Hepatocyte (in vitro differentiated cells): ENCODE results near the gene GPR161. TPM values are rescaled to one million over a fixed set of nuclear protein-coding genes. Genes with fewer than 3 reads are reported as not detected.

Experiments used
- DNase-seq: peaks from one replicate; pipeline ENCODE4 v3.0.0-alpha.2; 2016; ENCODE audit warnings: low spot score
- H2AFZ ChIP-seq: fragments of 200-600 bp; sonication (generic); 2 replicates; pipeline ENCODE4 v1.6.0; 2016; ENCODE audit warnings: antibody characterized with exemption, mild to moderate bottlenecking
- H3K27ac ChIP-seq: fragments of 200-600 bp; sonication (generic); 2 replicates; pipeline ENCODE4 v1.5.1; 2016; ENCODE audit warnings: mild to moderate bottlenecking
- H3K27me3 ChIP-seq: fragments of 200-600 bp; sonication (generic); 2 replicates; pipeline ENCODE4 v1.6.1; 2016
- H3K36me3 ChIP-seq: fragments of 200-600 bp; sonication (generic); replicated peaks from 2 replicates; pipeline ENCODE4 v1.5.1; 2016; ENCODE audit warnings: low read depth; ENCODE audit not compliant: insufficient read depth
- H3K4me1 ChIP-seq: fragments of 200-600 bp; sonication (generic); 2 replicates; pipeline ENCODE4 v1.5.1; 2016; ENCODE audit warnings: mild to moderate bottlenecking, moderate library complexity; ENCODE audit not compliant: insufficient read depth
- H3K4me2 ChIP-seq: fragments of 200-600 bp; sonication (generic); 2 replicates; pipeline ENCODE4 v1.6.0; 2016
- H3K4me3 ChIP-seq: fragments of 200-600 bp; sonication (generic); 2 replicates; pipeline ENCODE4 v1.5.1; 2016; ENCODE audit warnings: mild to moderate bottlenecking
- H3K79me2 ChIP-seq: fragments of 200-600 bp; sonication (generic); 2 replicates; pipeline ENCODE4 v1.6.0; 2017; ENCODE audit warnings: mild to moderate bottlenecking
- H3K9me2 ChIP-seq: fragments of 200-600 bp; sonication (generic); replicated peaks from 2 replicates; pipeline ENCODE4 v1.6.0; 2017; ENCODE audit warnings: mild to moderate bottlenecking; ENCODE audit not compliant: insufficient read depth
- H3K9me3 ChIP-seq: fragments of 200-600 bp; sonication (generic); 2 replicates; pipeline ENCODE4 v1.5.1; 2016; ENCODE audit warnings: low read depth, mild to moderate bottlenecking
- H4K20me1 ChIP-seq: fragments of 200-600 bp; sonication (generic); 2 replicates; pipeline ENCODE4 v1.6.0; 2016; ENCODE audit warnings: mild to moderate bottlenecking; ENCODE audit not compliant: insufficient read depth, poor library complexity, severe bottlenecking
- CTCF ChIP-seq: fragments of 200-600 bp; sonication (generic); IDR thresholded peaks from 2 replicates; pipeline ENCODE4 v1.5.1; 2016; ENCODE audit warnings: antibody characterized with exemption, mild to moderate bottlenecking; ENCODE audit not compliant: poor library complexity
- EZH2 ChIP-seq: fragments of 200-600 bp; sonication (generic); IDR thresholded peaks from 2 replicates; pipeline ENCODE4 v1.6.1; 2016; ENCODE audit warnings: antibody characterized with exemption, mild to moderate bottlenecking, borderline replicate concordance
- EZH2phosphoT487 ChIP-seq: fragments of 200-600 bp; sonication (generic); IDR thresholded peaks from one replicate; pipeline ENCODE4 v1.6.1; 2018; ENCODE audit warnings: antibody characterized with exemption, mild to moderate bottlenecking, low read depth, moderate library complexity; ENCODE audit not compliant: unreplicated experiment, severe bottlenecking
- WGBS: methylation state at CpG from one replicate; pipeline ENCODE4 v1.1.6; 2016; ENCODE audit warnings: low lambda C conversion rate; ENCODE audit errors: missing lambda C conversion rate; 5-methylcytosine and 5-hydroxymethylcytosine counted together
- polyA plus RNA-seq: library from polyadenylated mRNA; unstranded; fragments of >200 nt; fragmentation: Nextera tagmentation; extraction: Ambion mirVana; gene quantifications from 2 replicates; pipeline ENCODE4 v1.2.1, GENCODE V29; 2016
- total RNA-seq: library from RNA; depleted of rRNA; stranded (reverse); fragments of >200 nt; gene quantifications from 2 replicates; pipeline ENCODE4 v1.2.3, GENCODE V29; 2014

The GPR161 gene
- total and polyA plus RNA-seq, 2 experiments from 2014 or later, result 15.9 to 19.3 TPM

GRCh38 chr1:168106274-168106673 is 30.5 kb downstream of the GPR161 start:
- Histone ChIP-seq H3K27ac (no peak overlapping the region), H3K4me1 (no peaks in the 10 kb centered on the region), H3K9me2 (no peaks in the 10 kb centered on the region), H3K79me2 (peaks cover 4% of the 10 kb centered on the region), H3K4me3 (no peak overlapping the region), H3K4me2 (no peak overlapping the region), H3K27me3 (no peaks in the 10 kb centered on the region), H2AFZ (no peak overlapping the region), H3K36me3 (no peaks in the 10 kb centered on the region), H4K20me1 (no peaks in the 10 kb centered on the region), H3K9me3 (no peaks in the 10 kb centered on the region)
- TF ChIP-seq EZH2 (no peak), CTCF (no peak), EZH2phosphoT487 (no peak)
- WGBS, result 81% methylated on average over 8 of the region's 8 CpGs
- DNase-seq, result no peak

GRCh38 chr1:168105846-168106245 is 30.9 kb downstream of the GPR161 start:
- 96% methylated on average over 6 of the region's 6 CpGs for WGBS
- Histone ChIP-seq H2AFZ (no peak overlapping the region), H3K27me3 (no peaks in the 10 kb centered on the region), H4K20me1 (no peaks in the 10 kb centered on the region), H3K4me2 (no peak overlapping the region), H3K27ac (no peak overlapping the region), H3K4me1 (no peaks in the 10 kb centered on the region), H3K9me2 (no peaks in the 10 kb centered on the region), H3K9me3 (no peaks in the 10 kb centered on the region), H3K4me3 (no peak overlapping the region), H3K36me3 (no peaks in the 10 kb centered on the region), H3K79me2 (no peaks in the 10 kb centered on the region)
- TF ChIP-seq EZH2phosphoT487, result no peak
- TF ChIP-seq EZH2, result no peak
- no peak for TF ChIP-seq CTCF
- DNase-seq, result no peak

- TF ChIP-seq CTCF (no peak), EZH2phosphoT487 (no peak), EZH2 (no peak)
- 91% methylated on average over 11 of the region's 11 CpGs for WGBS
- Histone ChIP-seq H3K79me2 (no peaks in the 10 kb centered on the region), H3K4me2 (no peak overlapping the region), H3K4me3 (no peak overlapping the region), H3K4me1 (no peaks in the 10 kb centered on the region), H3K9me3 (no peaks in the 10 kb centered on the region), H3K36me3 (no peaks in the 10 kb centered on the region), H3K9me2 (no peaks in the 10 kb centered on the region), H3K27ac (no peak overlapping the region), H2AFZ (no peak overlapping the region), H3K27me3 (no peaks in the 10 kb centered on the region), H4K20me1 (no peaks in the 10 kb centered on the region)
- DNase-seq, result no peak
Measured at GRCh38 chr1:168104535-168104934, 32.2 kb downstream of the GPR161 start.

GRCh38 chr1:168102487-168102886 is 34.2 kb downstream of the GPR161 start:
- no peak for DNase-seq
- no peaks in the 10 kb centered on the region for H3K9me3 ChIP-seq
- H3K27me3 ChIP-seq, result no peaks in the 10 kb centered on the region
- 79% methylated on average over 1 of the region's 1 CpG for WGBS
- no peaks in the 10 kb centered on the region for H3K9me2 ChIP-seq
- H3K4me2 ChIP-seq, result no peak overlapping the region
- H3K4me1 ChIP-seq, result no peaks in the 10 kb centered on the region
- H3K4me3 ChIP-seq, result no peak overlapping the region
- H3K36me3 ChIP-seq, result no peaks in the 10 kb centered on the region
- TF ChIP-seq EZH2phosphoT487 (no peak), CTCF (no peak), EZH2 (no peak)
- no peaks in the 10 kb centered on the region for H4K20me1 ChIP-seq
- H3K27ac ChIP-seq, result no peak overlapping the region
- H3K79me2 ChIP-seq, result no peaks in the 10 kb centered on the region
- no peak overlapping the region for H2AFZ ChIP-seq
